HCEC 1CT (cell line): ENCODE data around the gene SLC18A2.
"Not testable (repeated sequence)": the region's sequence is repeated elsewhere in the genome, so short reads cannot be mapped to it uniquely, and the experiment has no call there.

ENCODE experiments used
- DNase-seq: peaks from one replicate; pipeline ENCODE4 v3.0.0-alpha.2; 2017

Gene SLC18A2

DNA sequence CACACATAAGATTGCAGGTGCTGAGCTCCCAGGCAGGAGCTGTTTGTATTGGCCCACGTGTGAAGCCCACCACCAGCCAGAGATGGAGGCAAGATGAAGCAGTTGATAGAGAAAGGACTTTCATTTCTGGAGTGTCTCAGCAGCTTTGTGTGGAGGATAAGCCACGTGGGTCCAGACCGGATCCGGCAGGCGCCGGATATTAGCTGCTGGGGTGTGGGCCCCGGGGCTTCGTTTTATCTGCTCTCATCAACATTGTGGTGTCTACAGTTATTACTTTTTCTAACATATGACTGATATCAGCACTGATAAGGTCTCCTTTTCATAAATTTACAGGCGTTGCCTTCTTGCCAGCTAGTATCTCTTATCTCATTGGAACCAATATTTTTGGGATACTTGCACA, 25.5 kb downstream of the SLC18A2 start:
- DNase-seq = no peak

DNA sequence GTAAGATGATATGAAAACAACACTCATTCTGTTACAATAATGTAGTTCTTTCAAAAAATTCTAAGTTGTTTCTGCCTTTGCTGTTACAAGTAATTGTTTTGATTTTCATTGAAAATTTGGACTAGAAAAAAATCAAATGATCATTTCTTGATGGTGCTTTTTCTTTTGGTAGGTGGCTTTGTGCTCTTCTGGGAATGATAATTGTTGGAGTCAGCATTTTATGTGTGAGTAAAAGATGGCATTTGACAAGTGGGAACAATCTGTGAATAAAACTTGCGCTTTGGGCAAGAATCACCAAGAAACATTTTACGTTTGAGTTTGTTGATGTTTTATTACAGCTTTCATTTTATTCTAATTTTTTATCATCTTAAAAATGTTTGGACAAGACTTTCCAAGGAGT, 25.9 kb downstream of the SLC18A2 start:
- DNase-seq = no peak

- no peak for DNase-seq
Measured at GRCh38 chr10:117268258-117268657, 27.3 kb downstream of the SLC18A2 start.

DNA sequence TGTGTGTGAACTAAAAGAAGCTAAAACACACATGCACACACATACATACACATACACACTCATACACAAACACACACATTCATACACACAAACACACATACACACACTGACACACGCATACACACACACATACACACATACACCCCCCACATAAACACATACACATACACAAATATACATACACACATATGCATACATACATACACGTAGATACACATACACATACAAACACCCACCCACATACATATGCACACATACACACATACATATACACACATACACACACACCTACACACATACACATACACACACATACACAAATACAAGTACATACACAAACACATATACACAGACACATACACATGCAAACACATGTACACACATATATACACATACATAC, 28.0 kb downstream of the SLC18A2 start:
- no peak for DNase-seq

GRCh38 chr10:117271427-117271826, 30.5 kb downstream of the SLC18A2 start:
- peak; percentile 3 for DNase-seq

- DNase-seq = no peak
Measured at GRCh38 chr10:117272195-117273076, 31.5 kb downstream of the SLC18A2 start.

DNA sequence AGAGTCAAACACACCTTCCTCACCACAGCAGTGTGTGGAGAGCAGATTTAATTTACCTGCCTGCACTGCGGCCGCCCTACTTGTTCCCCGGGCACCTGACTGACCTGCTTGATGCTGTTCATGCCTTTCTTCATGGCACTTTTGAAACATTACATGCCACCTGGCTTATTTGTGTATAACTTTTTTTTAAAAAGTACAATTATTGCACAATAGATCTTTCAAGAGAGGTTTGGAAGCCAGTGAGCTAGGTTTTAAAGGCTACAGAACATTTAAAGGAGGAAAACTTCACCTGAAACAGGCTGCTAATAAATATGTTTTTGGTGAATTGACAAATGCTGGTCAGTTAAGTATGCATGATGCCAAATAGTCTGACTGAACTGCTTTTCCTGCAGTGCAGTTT, 33.1 kb downstream of the SLC18A2 start:
- DNase-seq = no peak

DNA sequence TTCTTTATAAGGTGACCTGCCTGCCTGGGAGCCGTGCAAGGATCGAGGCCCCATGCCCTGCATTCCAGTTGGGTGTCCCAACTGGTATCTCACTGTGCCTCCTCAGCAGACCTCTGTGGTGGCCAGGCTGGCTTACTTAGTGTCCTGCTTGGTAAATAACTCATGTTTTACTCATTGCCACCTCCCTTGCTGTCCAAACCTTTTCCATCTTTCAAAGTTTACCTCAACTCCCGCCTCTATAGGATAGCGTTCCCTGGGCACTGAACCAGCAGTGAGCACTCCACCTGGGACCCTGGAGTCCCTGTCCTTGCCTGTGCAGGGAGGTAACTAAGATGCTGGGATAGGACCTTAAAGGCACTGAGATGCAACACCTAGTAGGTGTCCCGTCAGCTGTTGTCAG, 33.6 kb downstream of the SLC18A2 start:
- DNase-seq = no peak

DNA sequence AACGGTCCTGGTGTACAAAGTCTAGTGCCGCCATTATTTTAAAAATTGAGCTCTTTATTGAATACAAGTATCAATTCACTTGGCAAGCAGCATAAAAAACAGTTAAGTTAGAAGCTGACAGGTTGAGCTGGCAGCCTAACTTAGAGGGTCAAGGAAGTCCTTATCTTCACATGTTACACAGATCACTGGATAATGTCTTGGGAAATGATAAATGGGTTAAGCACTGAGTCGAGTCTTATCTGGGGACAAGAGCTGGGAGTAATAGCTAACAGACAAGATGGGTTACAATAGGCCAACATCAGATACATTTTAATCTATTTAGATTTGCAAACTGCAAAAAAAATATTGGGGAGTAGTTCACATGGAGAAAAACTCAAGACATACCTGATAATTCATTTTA, 34.2 kb downstream of the SLC18A2 start:
- no peak for DNase-seq

- no peak for DNase-seq
Measured at GRCh38 chr10:117277675-117278074, 36.8 kb downstream of the SLC18A2 start.

DNA sequence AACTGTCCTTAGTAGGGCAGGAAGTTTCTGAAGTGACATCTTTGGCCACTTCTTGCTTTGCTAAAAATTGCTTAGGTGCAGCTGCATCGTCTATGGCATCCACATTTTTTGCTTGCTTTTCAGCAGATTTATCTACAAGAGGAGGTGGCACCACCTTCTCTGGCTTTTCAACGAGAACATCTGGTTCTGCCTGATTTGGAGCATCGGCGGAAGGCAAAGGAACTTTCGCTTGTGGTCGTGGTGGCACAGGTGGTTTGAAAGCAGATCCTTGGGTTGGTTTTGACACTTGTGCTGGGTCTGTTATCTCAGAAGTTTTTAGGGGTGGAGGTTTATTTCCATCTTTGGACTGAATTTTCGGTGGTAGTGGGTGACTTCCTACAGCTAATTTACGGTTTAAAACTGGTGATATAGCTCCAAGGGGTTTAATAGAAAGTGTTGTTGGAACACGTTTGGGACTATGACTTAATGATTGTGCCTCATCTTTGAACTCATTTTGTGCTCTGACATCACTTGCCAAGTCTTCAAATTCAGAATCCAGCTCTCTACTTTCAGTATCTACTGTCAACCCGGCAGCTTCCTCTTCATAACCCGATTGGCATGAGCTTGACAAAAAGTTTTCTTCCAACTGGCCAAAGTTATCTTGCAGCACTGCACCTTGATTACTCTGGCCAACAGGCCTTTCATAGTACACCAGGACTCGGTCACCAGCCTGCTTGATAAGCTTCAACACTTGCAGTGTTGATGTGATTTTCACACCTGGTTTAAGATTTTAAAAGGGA, 44.0 kb downstream of the SLC18A2 start:
- no peak for DNase-seq

- DNase-seq = not testable (repeated sequence)
Measured at GRCh38 chr10:117290872-117291271, 50.0 kb downstream of the SLC18A2 start.

GRCh38 chr10:117294039-117294645, 53.2 kb downstream of the SLC18A2 start:
- DNase-seq = no peak

- no peak for DNase-seq
Measured at GRCh38 chr10:117294735-117295134, 53.8 kb downstream of the SLC18A2 start.

- no peak for DNase-seq
Measured at GRCh38 chr10:117298219-117298618, 57.3 kb downstream of the SLC18A2 start.

- DNase-seq = no peak
Measured at GRCh38 chr10:117299435-117299834, 58.5 kb downstream of the SLC18A2 start.

- DNase-seq = no peak
Measured at GRCh38 chr10:117300671-117301070, 59.8 kb downstream of the SLC18A2 start.

DNA sequence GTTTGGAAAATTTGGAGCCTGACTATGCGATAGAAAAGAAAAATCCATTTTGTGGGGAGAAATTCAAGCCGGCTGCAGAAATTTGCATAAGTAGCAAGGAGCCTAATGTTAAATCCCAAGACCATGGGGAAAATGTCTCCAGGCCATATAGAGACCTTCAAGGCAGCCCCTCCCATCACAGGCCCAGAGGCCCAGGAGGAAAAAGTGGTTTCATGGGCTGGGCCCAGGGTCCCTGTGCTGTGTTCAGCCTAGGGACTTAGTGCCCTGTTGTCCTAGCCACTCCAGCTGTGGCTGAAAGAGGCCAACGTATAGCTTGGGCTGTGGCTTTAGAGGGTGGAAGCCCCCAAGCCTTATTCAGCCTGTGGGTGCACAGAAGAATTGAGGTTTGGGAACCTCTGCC, 62.5 kb downstream of the SLC18A2 start:
- DNase-seq = not testable (repeated sequence)

GRCh38 chr10:117306674-117307073, 65.8 kb downstream of the SLC18A2 start:
- DNase-seq = no peak

DNA sequence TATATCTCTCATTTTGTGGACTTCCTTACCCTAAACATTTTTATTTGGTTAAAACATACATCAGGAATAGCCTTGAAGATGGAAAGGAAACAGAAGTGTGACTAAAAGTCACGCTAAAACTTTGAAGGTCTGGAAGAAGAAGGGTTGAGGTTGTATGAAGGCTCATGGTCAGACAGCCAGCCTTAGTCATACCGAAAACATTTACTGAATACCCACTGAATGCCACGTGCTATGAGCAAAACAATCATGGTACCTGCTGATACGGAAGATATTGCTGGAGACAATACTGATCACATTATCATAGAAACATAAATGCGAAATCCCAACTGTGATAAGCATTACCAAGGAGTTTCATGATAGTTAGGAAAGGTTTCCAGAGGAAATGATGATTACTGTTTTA, 70.3 kb downstream of the SLC18A2 start:
- no peak for DNase-seq

GRCh38 chr10:117312430-117312829, 71.5 kb downstream of the SLC18A2 start:
- no peak for DNase-seq

GRCh38 chr10:117313641-117314040, 72.7 kb downstream of the SLC18A2 start:
- no peak for DNase-seq

DNA sequence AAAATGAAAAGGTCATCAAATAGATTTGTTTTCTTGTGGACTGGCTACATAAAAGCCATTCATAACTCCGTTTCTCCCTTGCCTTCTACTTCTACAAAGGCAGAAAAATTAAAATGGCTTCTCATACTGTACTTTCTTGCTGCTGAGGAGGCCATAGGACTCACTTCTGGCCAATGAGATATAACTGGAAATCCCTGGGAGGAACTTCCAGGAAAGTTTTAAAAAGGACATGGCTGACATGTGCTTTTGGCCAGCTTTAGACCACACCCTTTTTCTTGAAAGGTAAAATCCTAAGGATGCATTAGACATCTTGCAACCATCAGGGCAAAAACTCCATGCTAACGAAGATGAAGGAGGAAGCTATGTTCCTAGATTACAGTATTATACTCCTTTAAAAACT, 75.8 kb downstream of the SLC18A2 start:
- no peak for DNase-seq

- DNase-seq = peak; percentile 24
Measured at GRCh38 chr10:117318909-117319308, 78.0 kb downstream of the SLC18A2 start.
